GM18868 (cell line): ENCODE results near the gene PPP6R2.

ENCODE experiments used
- ATAC-seq: cut with Tn5 transposase; IDR thresholded peaks from one replicate; pipeline ENCODE4 v1.9.1; 2021; ENCODE audit warnings: mild to moderate bottlenecking, moderate library complexity; ENCODE audit not compliant: unreplicated experiment

The PPP6R2 gene

DNA sequence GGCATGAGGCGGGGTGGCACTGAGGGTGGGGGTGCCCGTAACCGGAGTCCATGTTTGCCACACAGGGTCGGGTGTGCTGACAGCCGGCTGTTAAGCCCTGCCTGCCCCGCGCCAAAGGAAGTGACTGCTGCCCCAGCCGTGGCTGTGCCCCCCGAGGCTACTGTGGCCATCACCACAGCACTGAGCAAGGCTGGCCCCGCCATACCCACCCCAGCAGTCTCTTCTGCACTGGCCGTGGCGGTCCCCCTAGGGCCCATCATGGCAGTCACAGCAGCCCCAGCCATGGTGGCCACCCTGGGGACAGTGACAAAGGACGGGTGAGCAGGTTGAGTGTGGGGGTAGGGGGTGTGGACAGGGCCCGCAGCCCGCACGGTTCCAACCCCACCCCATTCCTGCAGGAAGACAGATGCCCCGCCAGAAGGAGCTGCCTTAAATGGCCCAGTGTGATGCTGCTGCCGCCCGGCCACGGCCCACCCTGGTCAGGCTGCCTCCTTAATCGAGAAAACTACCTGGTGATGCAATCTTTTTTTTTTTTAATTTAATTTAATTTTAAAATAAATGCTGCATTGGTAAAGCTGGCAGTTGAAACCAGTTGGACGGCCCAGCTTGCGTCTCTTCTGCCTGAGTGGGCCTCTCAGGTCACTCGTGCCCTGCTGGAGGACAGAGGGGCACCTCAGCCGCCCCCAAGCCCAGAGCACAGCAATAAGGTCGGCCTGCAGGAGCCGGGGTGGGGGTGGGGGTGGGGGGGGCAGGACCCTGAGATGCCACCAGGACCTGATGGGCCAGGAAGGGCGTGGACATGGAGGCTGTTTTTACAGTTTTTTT lies 100.9 kb downstream of the PPP6R2 start:
- no peak for ATAC-seq

DNA sequence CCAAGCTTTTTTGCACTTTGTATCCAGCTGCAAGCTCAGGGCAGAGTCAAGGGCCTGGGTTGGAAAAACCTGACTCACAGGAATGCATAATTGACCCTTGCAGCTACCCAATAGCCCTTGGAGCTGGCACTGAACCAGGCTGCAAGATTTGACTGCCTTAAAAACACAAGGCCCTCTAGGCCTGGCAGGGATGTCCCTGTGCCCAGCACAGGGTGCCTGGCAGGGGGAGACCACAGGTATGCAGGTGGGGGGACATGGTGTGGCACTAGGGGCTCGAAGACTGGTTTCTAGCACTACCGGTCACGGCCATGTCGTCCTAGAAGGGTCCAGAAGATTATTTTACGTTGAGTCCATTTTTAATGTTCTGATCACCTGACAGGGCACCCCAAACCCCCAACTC lies 101.5 kb downstream of the PPP6R2 start:
- no peak for ATAC-seq

DNA sequence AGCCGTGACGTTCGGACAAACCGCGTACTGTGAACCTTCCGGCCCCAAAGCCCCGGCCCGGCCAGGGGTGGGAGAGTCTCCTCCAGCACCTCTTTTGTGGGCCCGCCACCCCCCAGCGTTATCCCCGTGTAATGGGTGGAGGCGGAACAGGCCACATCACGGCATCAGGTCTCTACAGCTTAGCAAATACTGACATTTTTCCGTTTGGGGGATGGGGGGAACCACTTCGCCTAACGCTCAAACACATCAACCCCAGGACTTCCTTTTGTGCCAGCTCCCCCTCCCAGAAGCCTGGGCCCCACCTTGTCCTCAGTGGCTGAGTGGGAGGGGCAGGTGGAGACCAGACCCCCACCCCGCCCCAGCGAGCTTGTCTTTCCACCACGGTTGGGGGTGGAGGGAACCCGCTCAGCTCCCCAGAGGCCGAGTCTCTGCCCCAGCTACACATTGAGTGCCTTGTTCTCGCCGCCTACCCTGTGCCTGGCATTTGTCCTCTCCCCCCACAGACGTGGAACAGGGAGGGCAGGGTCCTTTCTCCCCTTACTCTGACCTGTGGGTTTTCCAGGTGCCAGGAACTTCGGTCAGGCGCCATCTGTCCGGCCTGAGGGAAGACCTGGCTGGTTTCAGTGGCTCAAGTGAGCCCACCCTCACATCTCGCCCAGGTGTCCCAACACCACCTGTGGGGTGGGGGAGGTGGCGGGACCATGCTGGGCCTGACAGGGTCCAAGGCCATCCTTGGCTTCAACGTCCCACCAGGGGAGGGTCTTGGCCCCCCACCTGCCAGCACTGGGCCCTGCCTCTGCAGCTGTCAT lies 102.1 kb downstream of the PPP6R2 start:
- ATAC-seq, result no peak

DNA sequence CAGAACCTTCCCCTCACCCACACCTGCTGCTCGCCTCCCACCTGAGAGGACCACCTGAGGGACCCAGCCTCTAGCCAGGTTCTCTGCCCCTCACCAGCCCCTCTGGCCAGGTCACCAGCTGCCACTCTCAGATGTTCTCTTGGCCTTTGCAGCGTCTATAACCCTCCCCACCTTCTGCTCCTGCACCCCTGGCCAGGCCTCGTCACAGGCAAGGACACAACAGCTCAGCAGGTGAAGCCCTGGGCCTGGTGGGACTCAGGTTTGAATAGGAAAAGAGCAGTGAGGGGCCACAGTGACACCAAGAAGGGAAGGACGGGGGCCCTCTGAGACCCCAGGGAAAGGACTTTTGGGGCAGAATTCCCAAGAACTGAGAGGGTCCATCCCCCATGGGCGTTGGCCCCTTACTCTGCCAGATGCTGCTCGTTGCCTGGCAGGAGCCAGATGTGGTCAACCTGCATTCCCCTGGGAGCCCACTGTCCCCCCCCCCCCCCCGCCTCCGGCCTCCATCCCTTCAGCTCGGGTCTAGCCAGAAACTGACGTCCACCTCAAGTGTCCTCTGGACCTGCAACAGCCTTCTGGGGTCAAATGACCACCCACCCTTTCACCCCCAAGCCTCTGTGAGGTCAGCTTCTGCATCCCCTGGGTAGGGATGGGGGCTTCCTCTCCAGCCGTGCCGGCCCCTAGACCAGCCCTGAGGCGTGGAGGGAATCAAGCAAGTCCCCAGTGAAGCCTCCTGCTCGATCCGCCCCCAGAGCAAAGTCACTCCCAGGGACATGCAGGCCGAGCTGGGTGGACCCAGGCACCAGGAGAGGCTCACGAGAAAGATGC lies 103.0 kb downstream of the PPP6R2 start:
- ATAC-seq, result no peak

DNA sequence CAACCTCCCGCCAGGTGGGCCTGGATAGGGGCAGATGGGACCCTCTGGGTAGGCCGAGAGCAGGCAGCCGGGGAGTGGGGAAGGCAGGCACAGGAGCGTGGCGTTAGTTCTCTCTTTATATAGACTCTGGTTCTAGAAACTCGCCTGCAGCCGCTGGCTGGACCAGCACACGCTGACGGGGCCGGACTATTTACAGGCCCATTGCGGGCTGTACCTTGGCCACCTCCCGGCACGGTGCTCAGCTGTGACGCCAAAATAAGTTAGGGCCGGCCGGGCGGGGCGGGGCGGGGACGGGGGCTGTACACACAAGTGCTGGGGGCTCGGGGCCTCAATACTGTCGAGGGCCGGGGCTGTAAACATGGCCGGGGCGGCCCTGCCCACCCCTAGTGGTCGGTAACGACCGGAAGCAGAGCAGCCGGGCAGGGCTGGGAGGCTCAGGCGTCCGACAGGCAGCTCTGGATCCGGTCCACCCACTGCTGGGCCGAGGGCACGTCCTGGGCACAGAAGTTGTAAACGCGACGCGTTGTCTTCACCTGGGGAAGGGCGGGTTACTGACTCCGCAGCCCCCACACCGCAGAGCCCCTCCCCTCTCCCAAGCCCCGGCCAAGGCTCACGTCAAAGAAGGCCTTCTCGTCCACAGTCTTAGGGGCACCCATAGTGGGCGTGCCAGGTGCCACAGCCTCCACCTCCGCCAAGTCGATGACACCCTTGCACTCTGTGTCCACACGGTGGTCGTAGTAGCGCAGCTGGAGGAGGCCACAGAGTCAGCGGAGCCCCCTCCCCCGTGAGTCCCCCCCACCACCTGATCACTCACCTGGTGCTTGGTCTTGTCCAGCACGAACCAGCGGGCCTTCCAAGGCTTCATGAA lies 103.8 kb downstream of the PPP6R2 start:
- no peak for ATAC-seq

DNA sequence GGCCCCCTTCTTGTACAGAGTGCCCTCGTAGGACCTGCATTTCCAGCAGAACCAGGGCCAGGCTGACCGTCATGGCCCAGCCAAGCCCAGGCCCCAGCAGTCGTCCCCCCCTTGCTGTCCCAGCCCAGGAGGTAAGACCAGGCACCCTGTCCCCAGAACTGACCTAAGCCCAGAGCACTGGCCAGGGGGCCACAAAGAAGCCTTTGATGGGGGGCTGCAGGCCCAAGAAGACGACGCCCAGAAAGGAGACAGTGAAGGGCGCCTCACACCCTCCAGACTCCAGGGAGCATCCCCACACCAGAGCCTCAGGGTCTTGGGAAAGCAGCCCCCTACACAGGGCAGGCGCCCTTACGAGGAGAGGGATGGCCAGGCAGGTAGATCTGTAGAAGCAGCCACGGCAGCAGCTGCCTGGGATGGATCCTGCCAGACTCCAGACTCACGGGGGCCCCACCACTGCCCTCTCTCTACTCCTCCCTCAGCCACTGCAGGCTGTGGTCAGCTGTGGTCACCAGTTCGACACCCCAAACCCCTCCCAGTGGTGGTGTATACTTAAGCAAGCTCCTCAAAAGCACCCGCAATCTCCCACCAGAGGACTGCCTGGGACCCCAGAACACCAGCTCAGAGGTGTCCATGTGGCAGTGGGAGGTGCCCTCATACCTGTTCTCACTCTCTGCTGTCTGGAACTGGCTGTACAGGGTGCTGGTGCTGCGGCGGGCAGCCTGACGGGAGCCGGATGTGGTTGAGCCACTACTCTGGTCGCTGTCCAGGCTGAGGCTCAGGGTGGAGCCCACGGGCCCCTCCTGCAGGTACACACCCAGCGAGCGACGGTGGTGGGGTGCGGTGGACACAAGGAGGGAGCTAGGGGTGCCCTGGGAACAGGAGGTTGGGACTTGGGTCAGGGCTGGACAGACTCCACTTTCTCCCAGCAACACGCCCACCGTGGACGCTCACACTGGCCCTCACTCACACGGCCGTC lies 104.7 kb downstream of the PPP6R2 start:
- no peak for ATAC-seq

DNA sequence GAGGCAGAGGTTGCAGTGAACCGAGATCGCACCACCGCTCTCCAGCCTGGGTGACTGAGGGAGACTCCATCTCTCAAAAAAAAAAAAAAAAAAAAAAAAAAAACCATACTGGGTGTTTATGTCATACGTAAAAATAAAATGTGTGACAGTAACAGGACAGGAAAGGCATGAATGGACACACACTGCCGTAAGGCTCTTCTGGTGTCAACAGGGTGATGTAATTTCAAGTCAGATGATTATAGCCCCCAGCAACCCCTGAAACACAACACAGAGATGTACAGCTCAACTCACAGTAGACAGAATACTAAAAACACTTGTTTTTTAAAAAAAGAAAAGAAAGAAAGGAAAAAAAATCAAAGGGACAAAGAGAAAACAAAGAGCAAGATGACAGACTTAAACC lies 109.5 kb downstream of the PPP6R2 start:
- ATAC-seq, result no peak

DNA sequence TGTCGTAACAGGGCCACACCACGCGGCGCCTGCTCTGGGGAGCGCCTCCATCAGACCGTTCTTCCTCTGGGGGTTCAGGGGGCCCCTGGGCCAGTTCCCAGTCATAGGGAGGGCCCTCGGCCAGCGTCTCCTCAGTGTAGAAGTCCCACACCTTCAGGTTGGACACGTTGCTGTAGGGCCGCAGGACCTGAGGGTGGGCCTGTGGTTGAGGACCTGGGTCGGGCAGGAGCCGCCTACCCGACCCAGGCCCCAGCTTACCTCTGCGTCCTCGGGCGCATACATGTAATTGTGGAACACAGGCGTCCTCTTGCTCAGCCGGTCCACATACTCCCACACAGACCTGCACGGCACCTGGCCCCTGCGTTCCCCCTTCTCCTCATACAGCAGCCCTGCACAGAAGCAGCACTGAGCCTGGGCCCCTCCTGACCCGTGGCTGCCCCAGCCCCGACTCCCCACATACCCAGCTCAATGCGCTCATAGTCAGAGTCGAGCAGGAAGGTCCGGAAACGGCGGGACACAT lies 111.5 kb downstream of the PPP6R2 start:
- ATAC-seq, result no peak

DNA sequence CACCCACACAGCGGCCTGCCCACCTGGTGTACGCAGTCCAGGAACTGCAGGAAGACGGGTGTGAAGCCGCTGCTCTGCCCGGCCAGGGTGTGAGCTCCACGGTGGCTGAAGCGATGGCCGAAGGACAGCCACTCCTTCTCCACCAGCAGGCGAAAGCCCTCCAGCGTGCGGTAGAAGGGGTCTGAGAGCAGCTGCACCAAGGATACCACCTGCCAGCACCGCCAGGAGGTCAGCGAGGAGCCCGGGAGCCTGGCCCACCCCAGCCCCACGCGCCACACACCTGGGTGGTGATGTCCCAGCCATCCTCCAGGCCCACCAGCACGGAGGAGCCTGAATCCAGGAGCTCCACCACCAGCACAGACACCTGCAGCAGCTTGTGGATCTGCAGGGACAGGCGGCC lies 112.1 kb downstream of the PPP6R2 start:
- no peak for ATAC-seq

DNA sequence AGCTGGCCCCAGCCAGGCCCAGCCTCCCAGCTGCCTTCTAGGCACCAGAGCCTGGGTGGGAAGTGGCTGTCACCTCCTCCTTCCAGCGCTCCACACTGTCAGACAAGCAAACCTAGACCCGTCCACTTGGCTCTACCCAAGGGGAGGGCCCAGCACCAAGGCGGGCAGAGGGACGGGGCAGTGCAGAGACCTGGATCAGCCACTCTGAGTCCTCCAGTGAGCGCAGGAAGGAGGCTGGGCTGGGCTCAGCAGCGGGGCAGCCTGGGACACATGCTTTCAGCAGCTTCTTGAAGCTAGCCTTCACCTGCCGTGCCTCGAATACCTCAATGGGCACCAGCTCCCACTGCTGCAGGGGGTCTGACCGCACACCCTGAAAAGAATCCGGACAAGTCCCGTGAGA lies 112.9 kb downstream of the PPP6R2 start:
- no peak for ATAC-seq

DNA sequence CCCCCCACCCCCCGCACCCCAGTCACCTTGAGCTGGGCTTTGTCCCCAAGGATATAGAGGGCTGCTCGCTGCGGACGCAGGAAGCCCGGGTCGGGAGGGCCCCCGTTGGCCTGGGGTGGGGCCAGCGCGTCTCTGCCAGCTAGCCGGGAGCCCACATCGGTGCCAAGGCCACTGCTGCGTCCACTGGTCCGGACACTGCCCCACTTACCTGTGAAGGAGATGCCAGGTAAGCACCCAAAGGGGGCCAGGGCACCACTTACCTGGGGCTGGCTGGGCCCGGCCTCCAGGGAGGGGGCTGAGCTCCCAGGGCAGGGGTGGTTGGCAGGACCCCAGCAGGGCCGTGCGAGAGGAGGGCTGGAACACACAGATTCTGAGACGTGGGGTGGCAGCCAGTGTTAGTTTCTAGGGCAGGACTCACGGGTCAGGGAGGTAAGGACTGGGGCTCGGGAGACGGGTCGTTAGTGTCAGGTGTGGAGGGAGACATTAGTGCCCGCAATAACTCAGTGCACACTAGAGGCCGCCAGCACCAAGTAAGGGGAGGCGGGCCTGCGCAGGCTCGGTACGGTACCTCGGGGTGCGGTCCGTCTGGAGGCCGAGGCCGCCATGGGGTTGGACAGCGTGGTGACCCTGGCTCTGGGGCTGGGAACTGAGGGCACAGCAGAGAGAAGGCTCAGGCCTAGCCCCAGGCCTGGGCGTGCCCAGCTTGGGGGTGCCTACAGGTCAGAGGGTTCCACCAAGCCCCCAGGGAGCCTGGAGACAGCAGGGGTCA lies 113.5 kb downstream of the PPP6R2 start:
- no peak for ATAC-seq

DNA sequence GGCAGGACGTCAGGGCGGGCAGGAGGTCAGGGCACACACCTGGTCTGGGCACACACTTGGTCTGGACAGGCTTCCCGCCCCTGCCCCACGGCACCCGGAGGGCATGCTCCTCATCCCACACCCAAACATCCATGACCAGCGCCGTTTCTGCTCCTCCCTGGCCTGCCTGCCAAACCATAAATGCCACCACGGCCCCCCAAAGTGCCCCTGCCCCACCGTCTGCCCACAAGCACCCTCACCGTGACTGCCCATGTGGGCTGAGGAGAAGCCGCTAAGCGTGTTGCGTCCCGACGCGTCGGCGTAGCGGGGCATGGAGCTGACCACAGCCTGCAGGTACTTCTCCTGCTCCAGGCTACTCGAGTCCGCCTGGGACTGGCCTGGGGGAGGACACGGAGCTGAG lies 115.9 kb downstream of the PPP6R2 start:
- no peak for ATAC-seq

DNA sequence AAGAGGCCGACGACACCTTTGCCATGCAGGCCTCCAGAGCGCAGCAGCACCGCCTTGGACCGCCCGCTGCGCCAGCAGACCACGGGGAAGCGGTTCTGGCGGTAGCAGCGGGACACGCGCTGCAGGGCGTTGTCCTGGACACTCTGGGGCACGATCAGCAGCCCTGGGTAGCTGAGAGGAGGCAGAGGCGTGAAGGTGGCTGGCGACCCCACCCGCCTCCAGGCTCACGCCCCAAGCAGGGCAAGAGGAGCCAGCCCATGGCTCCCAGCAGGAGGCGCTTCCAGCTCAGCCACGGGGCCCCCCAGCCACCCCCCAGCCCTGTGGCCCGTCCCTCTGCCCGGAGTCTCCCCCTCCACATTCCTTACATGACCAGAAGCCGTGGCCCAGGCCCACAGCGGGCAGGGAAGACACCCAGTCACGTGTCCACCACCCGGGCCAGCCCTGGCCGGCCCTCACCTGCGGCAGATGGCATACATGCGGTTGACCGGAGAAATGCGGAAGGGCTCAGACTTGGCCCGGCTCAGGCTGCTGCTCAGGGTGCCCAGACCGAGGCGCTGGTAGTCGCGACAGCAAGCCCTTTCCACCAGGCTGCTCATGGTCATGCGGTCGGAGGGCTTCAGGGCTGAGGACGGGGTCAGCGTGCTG lies 116.5 kb downstream of the PPP6R2 start:
- no peak for ATAC-seq

DNA sequence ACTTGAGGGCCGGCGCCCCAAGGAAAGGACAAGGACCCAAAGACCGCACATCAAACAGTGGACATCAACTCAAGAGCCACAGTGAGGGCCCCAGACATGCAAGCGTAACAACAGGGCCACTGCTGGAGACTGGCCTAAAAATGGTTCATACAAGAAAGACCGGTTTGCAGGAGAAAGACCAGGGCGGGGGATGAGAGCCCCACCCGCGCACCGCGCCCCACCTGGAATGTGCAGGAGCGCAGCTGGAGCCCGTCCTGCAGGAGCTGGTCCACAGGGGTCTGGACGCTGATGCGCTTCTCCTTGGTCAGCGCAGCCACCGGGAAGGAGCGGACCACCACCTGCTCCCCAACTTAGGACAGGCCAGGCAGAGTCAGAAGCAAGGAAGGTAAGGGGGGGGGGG lies 117.8 kb downstream of the PPP6R2 start:
- ATAC-seq, result no peak

DNA sequence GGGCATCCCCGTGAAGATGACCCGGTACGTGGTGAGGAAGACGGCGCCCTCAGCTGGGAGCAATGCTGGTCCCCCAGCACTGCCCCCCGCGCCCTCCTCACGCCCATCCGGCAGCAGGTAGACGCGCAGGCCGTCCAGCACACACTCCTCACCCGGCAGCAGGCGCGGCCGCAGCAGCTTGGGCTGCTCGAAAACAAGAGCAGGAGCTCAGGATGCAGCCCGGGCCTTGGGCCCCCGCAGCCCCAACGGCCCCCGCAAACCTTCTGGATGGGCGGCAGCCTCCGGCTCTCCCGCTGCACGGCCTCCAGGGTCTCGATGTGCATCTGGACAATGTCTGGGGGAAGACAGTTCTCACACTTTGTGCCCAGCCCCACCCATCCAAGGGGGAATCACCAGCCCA lies 118.4 kb downstream of the PPP6R2 start:
- no peak for ATAC-seq

DNA sequence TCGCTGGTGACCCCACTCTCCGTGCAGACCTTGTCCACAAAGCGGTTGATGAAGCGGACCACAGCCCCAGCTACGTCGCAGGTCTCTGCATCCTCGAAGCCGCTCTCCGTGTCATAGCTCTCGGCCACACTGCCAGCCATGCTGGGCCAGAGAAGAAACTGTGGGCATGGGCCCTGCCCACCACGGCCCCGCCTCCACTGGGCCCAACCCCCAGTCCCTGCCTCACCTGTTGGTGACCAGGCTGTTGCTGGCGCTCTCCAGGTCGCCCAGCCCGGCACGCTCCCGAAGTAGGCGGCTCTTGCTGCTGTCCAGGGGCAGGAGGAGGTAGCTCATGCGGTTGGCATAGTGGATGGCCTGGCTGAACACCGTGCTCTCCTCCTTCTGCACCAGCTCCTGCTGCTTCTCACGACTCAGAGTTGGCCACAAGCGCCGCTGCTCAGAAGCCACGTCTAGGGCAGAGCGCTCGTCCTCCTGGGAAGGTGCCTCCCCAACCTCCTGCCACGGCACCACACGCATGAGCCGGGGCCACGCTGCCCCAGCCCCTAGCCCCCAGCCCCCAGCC lies 118.9 kb downstream of the PPP6R2 start:
- ATAC-seq, result no peak

DNA sequence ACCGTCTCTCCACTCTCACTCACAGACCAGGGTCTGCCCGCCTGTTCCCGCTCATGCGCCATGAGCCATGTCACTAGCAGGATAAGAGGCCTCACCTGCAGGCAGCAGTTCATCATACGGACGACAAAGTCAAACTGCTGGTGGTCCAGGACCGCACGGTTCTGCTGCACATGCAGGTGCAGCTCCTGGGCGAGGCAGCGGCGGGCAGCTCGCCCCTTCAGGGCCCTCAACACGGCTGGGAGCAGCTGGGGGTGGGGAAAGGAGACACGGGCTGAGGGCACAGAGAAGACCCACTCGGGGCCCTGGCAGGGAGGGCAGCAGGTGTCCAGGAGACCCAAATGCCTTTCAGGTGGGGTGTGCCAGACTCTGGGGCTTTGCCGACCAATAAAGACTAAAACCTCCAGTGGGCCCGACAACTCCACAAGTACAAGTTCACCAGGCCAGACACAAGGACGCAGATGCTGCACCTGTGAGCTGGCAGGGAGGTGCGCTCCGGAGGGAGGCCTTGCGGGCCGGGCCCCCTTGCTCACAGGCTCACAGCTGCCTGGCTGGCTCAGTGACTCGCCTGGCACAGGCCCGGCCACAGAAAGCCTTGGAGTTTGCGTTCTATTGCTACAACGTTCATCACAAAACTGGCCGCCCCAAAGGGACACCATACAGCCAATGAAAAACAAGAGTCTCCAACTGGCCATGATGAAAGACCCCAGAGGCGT lies 120.2 kb downstream of the PPP6R2 start:
- ATAC-seq, result no peak
